ENCODE data around the gene CUL1.

The CUL1 gene

GRCh38 chr7:148718431-148718830 is 19.7 kb downstream of the CUL1 start:
- no peak for DNase-seq (ENCODE audit: low spot score)

- no peak for DNase-seq (ENCODE audit: low spot score)
These were observed 21.1 kb downstream of the CUL1 start for GRCh38 chr7:148719753-148720152.

GRCh38 chr7:148720472-148720871 is 21.8 kb downstream of the CUL1 start:
- no peak for DNase-seq (ENCODE audit: low spot score)

- no peak for DNase-seq (ENCODE audit: low spot score)
These were observed 22.7 kb downstream of the CUL1 start for GRCh38 chr7:148721390-148721789.

GRCh38 chr7:148722340-148723165 is 23.9 kb downstream of the CUL1 start:
- DNase-seq (ENCODE audit: low spot score), result no peak

- no peak for DNase-seq (ENCODE audit: low spot score)
These were observed 24.5 kb downstream of the CUL1 start for GRCh38 chr7:148723166-148723559.

- no peak for DNase-seq (ENCODE audit: low spot score)
These were observed 25.1 kb downstream of the CUL1 start for GRCh38 chr7:148723846-148724245.

- DNase-seq (ENCODE audit: low spot score), result no peak
These were observed 27.7 kb downstream of the CUL1 start for GRCh38 chr7:148726385-148726784.

GRCh38 chr7:148727501-148728278 is 29.0 kb downstream of the CUL1 start:
- no peak for DNase-seq (ENCODE audit: low spot score)

- DNase-seq (ENCODE audit: low spot score), result no peak
These were observed 31.5 kb downstream of the CUL1 start for GRCh38 chr7:148729984-148730733.

GRCh38 chr7:148732862-148733261 is 34.2 kb downstream of the CUL1 start:
- DNase-seq (ENCODE audit: low spot score), result no peak

- DNase-seq (ENCODE audit: low spot score), result no peak
These were observed 34.8 kb downstream of the CUL1 start for GRCh38 chr7:148733496-148733895.

GRCh38 chr7:148735141-148735540 is 36.4 kb downstream of the CUL1 start:
- DNase-seq (ENCODE audit: low spot score), result no peak

- DNase-seq (ENCODE audit: low spot score), result no peak
These were observed 37.3 kb downstream of the CUL1 start for GRCh38 chr7:148735967-148736366.

GRCh38 chr7:148738737-148739535 is 40.2 kb downstream of the CUL1 start:
- no peak for DNase-seq (ENCODE audit: low spot score)

- no peak for DNase-seq (ENCODE audit: low spot score)
These were observed 47.4 kb downstream of the CUL1 start for GRCh38 chr7:148746135-148746534.

GRCh38 chr7:148747274-148747673 is 48.6 kb downstream of the CUL1 start:
- no peak for DNase-seq (ENCODE audit: low spot score)

- no peak for DNase-seq (ENCODE audit: low spot score)
These were observed 52.0 kb downstream of the CUL1 start for GRCh38 chr7:148750442-148751355.

GRCh38 chr7:148753224-148753623 is 54.5 kb downstream of the CUL1 start:
- no peak for DNase-seq (ENCODE audit: low spot score)

GRCh38 chr7:148754912-148755311 is 56.2 kb downstream of the CUL1 start:
- no peak for DNase-seq (ENCODE audit: low spot score)
